IPS-NIHi11 (cell line): Measurements from ENCODE around the gene SNRPN.
"Not testable (repeated sequence)": the region's sequence is repeated elsewhere in the genome, so short reads cannot be mapped to it uniquely, and the experiment has no call there.

ENCODE experiments used
- DNase-seq: peaks from one replicate; pipeline ENCODE4 v3.0.0; 2012; ENCODE audit warnings: mixed read lengths, low spot score

SNRPN gene

GRCh38 chr15:24971052-24971451, 16.3 kb downstream of the SNRPN start:
- DNase-seq, result no peak

DNA sequence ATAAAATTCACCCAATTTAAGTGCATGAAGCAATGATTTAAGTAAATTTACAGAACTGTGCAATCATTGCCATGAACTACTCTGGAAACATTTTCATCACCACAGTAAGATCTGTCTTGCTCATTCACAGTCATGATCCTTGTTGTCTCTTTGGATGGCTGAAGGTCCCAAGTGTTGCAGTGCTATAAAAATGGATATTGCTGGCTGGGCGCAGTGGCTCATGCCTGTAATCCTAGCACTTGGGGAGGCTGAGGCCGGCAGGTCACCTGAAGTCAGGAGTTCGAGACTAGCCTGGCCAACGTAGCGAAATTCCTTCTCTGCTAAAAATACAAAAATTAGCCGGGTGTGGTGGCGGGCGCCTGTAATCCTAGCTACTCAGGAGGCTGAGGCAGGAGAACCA, 17.0 kb downstream of the SNRPN start:
- no peak for DNase-seq

DNA sequence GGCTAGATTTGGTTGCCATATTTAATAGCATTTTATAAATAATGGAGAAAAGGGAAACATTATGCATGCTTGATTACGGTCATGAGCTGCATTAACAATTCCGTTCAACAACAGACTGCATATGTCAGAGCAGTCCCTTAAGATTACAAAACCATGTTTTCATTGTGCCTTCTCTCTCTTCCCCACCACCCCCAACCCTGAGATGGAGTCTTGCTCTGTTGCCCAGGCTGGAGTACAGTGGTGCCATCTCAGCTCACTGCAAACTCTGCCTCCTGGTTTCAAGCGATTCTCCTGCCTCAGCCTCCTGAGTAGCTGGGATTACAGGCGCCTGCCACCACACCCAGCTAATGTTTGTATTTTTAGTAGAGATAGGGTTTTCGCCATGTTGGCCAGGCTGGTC, 17.9 kb downstream of the SNRPN start:
- not testable (repeated sequence) for DNase-seq

GRCh38 chr15:24976932-24977331, 22.1 kb downstream of the SNRPN start:
- no peak for DNase-seq

- DNase-seq, result no peak
These were observed 22.9 kb downstream of the SNRPN start for GRCh38 chr15:24977686-24978085.

DNA sequence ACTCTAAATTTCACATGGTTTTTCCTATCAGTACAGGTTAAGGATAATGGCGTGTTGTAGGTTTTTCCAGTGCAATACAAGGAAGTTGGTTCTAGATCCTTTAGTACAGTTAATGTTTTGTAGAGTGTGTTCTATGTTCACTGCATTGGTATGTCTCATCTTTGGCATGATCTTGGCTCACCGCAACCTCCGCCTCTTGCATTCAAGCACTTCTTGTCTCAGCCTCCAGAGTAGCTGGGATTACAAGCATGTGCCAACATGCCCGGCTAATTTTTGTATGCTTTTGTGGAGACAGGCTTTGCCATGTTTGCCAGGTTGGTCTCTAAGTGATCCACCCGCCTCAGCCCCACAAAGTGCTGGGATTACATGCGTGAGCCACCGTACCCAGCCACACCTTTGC, 30.4 kb downstream of the SNRPN start:
- no peak for DNase-seq

DNA sequence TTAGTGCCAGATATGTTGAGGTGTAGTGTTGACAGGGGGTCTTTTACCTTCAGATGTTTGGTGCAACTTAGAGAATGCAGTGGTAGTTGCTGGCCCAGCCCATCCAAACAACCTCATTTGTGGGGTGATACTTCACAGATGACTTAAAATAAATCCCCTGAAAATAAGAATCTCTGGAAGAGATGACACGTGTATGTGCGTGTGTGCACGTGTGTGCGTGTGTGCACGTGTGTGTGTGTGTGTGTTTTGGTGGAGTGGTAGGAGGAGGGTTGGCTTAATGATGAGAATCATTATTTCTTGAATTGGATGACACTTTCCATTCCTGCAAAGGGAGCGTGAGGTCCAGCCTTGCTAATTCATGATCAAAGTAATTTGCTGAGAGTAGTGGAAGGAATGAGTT, 31.9 kb downstream of the SNRPN start:
- no peak for DNase-seq

GRCh38 chr15:25019434-25019833, 64.6 kb downstream of the SNRPN start:
- DNase-seq, result no peak

- DNase-seq, result no peak
These were observed 67.4 kb downstream of the SNRPN start for GRCh38 chr15:25022233-25022632.
